ENCODE results near the gene TEKTIP1.
"Not testable (repeated sequence)": the region's sequence is repeated elsewhere in the genome, so short reads cannot be mapped to it uniquely, and the experiment has no call there.

TEKTIP1 gene

GRCh38 chr19:3507371-3508120 is 31.4 kb upstream of the TEKTIP1 start:
- no peak for DNase-seq (ENCODE audit: low read depth)

- DNase-seq (ENCODE audit: low read depth) = not testable (repeated sequence)
These were observed 30.8 kb upstream of the TEKTIP1 start for GRCh38 chr19:3508121-3508661.

- DNase-seq (ENCODE audit: low read depth) = no peak
These were observed 30.0 kb upstream of the TEKTIP1 start for GRCh38 chr19:3508771-3509535.

- DNase-seq (ENCODE audit: low read depth) = peak; percentile 17
These were observed 29.4 kb upstream of the TEKTIP1 start for GRCh38 chr19:3509566-3509989.

GRCh38 chr19:3510727-3511126 is 28.2 kb upstream of the TEKTIP1 start:
- no peak for DNase-seq (ENCODE audit: low read depth)

- DNase-seq (ENCODE audit: low read depth) = no peak
These were observed 27.3 kb upstream of the TEKTIP1 start for GRCh38 chr19:3511506-3512251.

GRCh38 chr19:3512562-3513228 is 26.3 kb upstream of the TEKTIP1 start:
- DNase-seq (ENCODE audit: low read depth) = no peak

GRCh38 chr19:3513229-3514140 is 25.5 kb upstream of the TEKTIP1 start:
- DNase-seq (ENCODE audit: low read depth) = no peak

GRCh38 chr19:3514930-3515329 is 24.0 kb upstream of the TEKTIP1 start:
- DNase-seq (ENCODE audit: low read depth) = no peak

GRCh38 chr19:3515891-3516422 is 23.0 kb upstream of the TEKTIP1 start:
- no peak for DNase-seq (ENCODE audit: low read depth)

- DNase-seq (ENCODE audit: low read depth) = no peak
These were observed 22.2 kb upstream of the TEKTIP1 start for GRCh38 chr19:3516675-3517207.

GRCh38 chr19:3517638-3518037 is 21.3 kb upstream of the TEKTIP1 start:
- no peak for DNase-seq (ENCODE audit: low read depth)

- no peak for DNase-seq (ENCODE audit: low read depth)
These were observed 20.7 kb upstream of the TEKTIP1 start for GRCh38 chr19:3518255-3518654.

- DNase-seq (ENCODE audit: low read depth) = no peak
These were observed 20.3 kb upstream of the TEKTIP1 start for GRCh38 chr19:3518659-3519058.

GRCh38 chr19:3519126-3519525 is 19.8 kb upstream of the TEKTIP1 start:
- DNase-seq (ENCODE audit: low read depth) = no peak

GRCh38 chr19:3520166-3521103 is 18.5 kb upstream of the TEKTIP1 start:
- no peak for DNase-seq (ENCODE audit: low read depth)

- DNase-seq (ENCODE audit: low read depth) = no peak
These were observed 17.9 kb upstream of the TEKTIP1 start for GRCh38 chr19:3521104-3521445.

- no peak for DNase-seq (ENCODE audit: low read depth)
These were observed 16.3 kb upstream of the TEKTIP1 start for GRCh38 chr19:3522421-3523360.

Data from GM04504 (cell line).